ENCODE data around the gene TOM1L2.
"Not testable (repeated sequence)": the region's sequence is repeated elsewhere in the genome, so short reads cannot be mapped to it uniquely, and the experiment has no call there.

The TOM1L2 gene

DNA sequence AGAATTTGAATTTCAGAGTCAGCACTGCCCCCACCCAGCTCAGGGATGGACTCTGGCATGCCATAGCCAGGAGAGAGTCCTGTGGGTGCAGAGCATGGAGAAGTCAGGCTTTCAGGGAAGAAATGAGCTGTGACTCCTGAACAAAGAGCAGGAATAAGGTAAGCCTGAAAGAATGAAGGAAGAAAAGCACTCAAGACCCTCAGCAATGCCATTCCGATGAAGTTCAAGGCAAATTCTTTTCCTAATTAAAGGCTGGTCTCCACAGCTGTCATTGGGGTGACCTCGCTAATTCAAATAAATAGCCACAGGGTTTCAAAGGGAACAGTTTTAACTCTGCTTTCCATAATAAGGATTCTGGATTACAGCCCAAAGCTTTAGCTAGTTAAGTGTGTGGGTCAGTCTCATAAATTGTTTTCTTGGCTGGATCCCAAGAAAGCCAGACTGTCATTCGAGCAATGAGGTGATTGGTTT, 31.7 kb downstream of the TOM1L2 start:
- no peak for DNase-seq

- not testable (repeated sequence) for DNase-seq
Observed at GRCh38 chr17:17939941-17940340, 32.3 kb downstream of the TOM1L2 start.

DNA sequence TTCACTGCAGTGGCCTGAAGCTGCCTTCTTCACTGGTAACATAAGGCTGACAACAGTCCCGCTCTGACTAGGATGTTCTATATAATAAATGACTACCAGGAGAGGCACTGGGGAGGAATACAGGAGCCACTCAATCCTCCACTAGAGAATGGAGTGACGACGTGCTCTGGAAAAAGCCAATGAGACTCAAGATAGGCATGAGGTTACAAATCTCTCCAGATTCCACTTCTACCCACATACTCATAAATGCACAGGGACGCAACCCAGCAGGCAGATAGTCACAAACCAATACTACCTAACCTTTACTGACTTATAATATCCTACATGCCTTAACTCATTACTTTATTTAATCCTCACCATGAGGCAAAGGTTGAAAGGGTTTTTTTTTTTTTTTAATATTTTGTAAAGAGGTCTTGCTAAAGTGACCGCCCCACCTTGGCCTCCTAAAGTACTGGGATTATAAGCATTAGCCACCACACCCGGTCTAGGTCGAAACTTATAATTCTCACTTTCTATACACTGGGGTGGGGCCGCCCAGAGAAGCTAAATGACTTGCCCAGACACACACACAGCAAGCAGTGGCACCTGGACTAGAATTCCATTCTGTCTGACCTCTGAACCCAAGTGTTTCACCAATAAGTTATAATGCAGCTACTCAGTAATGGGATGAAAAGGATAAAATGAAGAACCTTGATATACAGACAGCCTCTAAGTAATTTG, 33.7 kb downstream of the TOM1L2 start:
- DNase-seq = no peak

- no peak for DNase-seq
Observed at GRCh38 chr17:17937958-17938357, 34.2 kb downstream of the TOM1L2 start.

DNA sequence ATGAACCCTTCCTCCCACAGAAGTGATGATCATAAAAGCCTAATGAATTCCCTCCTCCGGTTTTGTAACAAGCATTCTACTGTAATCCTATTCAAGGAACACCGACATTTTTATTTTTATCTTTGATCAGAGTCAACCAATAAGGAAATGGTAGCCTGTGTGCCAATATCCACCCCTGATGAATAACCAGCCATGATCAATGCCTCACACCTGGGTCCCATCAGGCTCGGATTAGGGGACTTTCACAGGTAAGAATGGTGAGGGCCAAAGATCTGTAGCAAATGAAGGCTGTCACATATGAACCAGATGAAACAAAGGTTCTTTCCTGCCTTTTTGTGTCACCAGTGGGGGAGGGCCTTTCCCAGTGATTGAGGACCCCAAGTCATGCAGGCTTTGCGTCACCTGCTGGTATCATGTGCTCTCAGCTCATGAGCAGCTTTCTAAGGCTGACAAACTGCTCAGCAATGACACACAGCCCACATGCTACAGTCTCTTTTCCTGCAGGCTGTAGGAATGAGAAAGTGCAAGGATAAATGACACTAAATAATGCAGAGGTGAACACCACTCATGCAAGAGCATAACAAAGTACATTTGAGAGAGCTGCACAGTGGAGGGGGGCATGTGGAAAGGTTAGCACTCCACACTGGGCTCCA, 34.9 kb downstream of the TOM1L2 start:
- DNase-seq = no peak

GRCh38 chr17:17935321-17936271, 36.6 kb downstream of the TOM1L2 start:
- no peak for DNase-seq

GRCh38 chr17:17934806-17935205, 37.4 kb downstream of the TOM1L2 start:
- no peak for DNase-seq

DNA sequence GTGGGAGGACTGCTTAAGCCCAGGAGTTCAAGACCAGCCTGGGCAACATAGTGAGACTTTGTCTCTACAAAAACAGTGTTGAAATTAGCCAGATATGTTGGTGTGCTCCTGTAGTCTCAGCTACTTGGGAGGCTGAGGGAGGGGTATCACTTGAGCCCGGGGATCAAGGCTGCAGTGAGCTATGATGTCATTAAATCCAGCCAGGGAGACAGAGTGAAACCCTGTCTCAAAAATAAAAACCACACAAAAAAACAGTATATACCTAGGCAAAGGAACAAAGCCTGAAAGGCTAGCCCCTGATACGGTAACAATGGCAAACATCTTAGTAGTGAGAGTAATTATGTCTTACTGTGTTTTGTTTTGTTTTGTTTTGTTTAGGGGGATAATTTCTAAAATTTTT, 38.0 kb downstream of the TOM1L2 start:
- DNase-seq = no peak

DNA sequence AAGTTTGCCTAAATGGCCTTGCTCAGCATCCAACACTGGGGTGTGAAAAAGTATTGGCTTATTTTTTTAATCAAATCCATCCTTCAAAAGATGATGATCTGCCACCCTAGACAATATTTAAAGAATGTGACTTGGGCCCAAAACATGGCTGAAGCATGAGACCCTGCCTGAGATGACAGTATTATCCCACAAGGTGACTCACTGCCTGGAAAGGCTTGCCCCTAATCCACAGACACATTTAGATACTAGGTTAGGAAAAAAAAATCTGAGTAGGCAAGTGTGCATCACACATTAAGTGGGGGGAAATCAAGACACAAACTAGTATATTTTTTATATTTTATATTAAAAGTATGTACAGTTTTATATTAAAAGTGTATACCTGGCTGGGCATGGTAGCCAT, 38.4 kb downstream of the TOM1L2 start:
- DNase-seq = no peak

DNA sequence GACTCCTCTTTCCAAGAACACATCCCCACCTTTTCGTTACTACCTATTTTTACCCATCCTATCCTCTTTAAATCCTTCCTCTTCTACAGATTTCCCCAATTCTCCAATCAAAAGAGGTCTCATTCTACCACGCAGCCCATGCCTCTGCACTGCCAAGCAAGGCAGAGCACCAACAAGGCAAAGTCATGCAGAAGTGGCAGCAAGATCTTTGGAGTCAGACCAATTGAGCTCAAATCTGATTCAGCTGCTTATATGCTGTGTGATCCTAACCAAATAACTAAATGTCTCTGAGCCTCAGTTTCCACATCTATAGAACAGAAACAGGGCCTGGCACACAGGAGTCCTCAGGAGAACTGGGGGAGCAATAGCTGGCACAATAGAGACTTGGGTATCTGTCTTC, 41.0 kb downstream of the TOM1L2 start:
- no peak for DNase-seq

DNA sequence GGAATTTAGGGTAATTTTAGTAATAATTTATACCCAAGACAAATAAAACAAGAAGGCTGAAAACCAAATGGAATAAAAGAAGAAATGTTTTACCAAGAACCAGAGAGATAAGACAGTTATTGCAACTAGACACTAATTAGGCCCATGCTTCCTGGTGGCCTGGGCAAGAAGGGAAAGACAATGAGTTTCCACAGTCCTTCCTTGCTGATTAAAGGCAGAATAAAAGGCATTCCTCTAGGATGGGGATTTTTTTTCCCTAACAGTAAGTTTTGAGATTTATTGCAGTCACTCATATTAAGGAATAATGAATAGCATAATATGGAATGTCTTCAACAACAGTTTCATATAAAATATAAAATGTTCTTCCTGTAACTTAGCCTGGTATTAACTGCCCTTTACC, 41.5 kb downstream of the TOM1L2 start:
- no peak for DNase-seq

DNA sequence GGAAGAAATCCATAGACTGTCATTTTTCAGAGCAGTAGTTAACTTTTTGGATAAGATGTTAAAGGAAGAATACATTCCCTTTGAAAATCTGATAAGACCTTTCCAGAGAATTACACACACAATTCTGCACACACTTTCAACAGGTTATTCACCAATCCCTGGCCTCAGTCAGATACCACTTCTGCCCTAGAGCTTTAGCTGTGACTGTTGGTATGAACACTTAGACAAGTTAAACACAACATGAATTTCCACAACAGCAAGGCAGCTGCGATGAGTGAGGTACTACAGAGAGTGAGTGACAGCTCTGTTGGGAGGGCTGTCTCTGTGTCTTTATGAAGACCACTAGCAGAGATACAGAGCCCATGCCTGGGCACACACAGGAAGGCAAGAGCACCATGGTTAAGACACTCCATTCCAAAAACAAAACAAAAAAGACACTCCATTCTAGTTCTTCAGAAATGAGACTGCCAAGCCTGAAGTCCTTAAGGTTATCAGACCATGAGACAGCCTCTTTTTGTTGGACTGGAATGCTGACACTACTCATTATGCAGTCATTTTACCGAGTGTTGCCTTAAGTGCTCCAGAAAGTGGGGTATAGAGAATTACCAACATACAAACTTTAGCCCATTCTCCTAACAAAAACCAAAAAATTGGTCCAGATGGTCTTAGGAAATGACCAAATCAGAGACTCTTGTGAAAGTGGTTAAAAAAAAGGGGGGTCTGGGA, 42.4 kb downstream of the TOM1L2 start:
- DNase-seq = no peak

DNA sequence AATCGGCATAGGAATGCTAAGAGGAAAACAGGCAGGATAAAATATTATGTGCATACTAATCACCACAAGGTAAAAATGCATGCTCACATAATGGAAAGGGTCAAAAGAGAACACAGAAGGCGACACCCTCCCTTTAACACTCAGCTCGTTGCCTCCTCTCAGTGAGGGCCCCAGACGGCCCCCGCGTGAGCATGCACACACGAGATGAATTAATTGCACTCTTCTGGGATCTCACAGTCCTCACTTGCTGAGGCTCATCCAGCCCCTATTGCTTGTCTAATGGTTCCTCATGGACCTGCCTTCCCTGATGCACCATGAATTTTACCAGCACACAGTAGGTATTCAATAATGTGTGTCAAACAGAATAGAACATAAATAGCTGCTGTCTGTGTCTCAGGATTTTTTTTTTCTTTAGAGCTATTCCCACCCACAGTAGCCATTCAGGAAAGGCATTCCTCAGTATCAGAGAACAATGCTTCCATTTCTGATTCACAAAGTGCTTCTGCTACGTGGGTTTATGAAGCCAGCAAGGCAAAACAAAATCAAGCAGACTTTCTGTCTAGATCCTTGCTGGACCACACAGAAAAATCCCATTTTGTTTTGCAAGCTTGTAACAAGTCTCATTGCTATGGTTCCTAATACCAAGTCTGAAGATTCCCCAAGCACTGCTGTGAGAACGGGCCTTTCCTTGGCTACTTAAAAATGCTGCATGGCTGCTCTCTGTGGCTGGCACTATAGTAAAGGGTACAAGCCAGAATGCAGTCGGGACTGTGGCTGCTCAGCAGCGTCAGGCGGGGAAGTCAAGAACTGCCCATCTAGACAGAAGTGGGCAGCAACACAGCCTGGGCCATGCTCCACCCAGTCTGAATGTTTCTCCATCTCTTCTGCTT, 43.6 kb downstream of the TOM1L2 start:
- DNase-seq = no peak

- no peak for DNase-seq
Observed at GRCh38 chr17:17926840-17927449, 45.3 kb downstream of the TOM1L2 start.

DNA sequence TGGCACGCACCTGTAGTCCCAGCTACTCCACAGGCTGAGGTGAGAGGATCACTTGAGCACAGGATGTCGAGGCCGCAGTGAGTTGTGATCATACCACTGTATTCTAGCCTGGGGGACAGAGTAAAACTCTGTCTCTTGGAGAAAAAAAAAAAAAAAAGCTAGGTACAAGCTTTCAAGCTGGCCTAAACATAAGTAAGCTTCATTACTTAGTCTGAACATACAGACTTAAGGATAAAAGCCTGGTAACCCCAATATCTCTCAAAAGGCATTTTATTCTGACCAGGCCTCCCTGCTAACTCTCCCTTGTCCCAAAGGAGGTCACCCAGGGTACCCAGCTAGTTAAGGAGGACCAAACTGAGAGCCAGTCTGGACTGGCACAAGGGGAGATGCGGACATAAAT, 46.2 kb downstream of the TOM1L2 start:
- no peak for DNase-seq

GRCh38 chr17:17924857-17925250, 47.3 kb downstream of the TOM1L2 start:
- DNase-seq = no peak

GRCh38 chr17:17924131-17924856, 47.9 kb downstream of the TOM1L2 start:
- no peak for DNase-seq

- DNase-seq = no peak
Observed at GRCh38 chr17:17922070-17922614, 50.1 kb downstream of the TOM1L2 start.

DNA sequence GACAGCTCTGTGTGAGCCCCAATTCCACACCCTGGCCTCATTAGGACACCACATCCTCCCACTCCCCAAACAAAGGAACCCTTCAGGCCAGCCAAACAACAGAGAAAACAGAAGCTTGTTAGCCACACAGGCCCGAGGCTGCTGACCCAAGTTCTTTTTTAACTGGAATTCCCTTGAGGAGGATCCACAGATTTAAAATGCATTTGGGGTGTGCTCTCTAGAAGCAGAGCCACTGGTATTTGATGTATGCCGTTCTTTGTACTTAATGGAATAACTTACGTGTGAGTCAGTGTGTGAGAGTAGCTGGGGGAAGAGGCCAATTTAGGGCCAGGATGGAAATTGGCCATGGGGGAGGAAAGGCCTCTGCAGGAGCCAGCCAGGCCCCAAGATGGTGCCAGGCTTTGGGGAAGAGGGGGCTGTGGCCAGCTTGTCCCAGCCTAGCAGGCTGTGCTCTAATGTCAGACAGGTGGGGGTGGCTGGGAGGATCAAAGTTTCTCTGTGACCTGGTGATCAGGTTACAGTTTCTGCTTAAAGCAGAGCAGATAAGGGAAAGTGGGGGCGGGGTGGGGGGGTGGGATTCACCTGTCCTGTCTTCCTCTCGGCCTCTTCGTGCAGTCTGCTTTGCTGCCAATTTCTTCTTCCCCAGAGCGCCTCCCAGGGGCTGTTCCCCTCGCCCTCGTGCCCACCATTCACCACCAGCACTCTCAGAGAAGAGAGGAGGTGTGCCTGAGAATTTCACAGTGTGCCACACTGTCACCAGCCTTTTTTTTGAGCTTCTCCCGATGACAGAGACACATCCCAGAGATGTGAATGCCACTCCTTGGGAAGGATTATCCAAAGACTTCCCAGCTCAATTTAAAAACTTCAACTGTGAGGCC, 50.8 kb downstream of the TOM1L2 start:
- no peak for DNase-seq
